GM18861 (cell line): ENCODE measurements around the gene LANCL2.

Experiments
- ATAC-seq: cut with Tn5 transposase; IDR thresholded peaks from one replicate; pipeline ENCODE4 v1.9.1; 2021; ENCODE audit not compliant: unreplicated experiment

The LANCL2 gene

DNA sequence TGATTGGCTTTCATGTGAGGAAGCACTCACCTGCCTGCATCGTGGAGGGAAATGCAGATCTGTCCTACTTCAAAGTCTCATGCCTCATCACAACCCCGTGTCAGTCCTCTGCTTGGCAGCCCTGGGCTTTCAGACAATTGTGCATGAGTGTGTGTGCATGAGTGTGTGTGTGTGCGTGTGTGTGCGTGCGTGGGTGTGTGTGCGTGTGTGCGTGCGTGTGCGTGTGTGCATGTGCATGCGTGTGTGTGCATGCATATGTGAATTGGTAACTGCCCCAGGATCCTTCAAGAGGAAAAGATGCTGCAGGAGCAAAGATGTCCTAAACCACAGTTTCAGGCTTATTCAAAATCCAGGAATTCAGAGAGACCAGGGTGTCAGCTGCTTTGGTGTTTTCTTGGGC lies 71.3 kb downstream of the LANCL2 start:
- no peak for ATAC-seq

DNA sequence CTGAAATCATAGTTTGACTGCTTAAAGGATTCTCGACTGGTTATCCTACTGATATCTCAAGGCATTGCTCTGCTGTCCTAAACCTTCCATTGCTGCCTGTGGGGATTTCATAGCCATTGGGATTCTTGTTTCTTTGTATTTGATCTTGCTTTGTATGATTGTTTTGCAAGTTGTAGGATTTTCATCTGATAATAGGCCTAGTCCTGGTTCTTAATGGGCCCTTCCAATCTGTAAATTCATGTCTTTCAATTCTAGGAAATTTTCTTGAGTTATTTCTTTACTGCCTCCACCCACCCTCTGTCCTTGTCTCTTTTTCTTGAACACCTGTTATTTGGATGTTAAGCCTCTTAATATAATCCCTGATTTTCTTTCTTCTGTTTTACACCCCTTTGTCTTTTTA lies 72.2 kb downstream of the LANCL2 start:
- no peak for ATAC-seq

DNA sequence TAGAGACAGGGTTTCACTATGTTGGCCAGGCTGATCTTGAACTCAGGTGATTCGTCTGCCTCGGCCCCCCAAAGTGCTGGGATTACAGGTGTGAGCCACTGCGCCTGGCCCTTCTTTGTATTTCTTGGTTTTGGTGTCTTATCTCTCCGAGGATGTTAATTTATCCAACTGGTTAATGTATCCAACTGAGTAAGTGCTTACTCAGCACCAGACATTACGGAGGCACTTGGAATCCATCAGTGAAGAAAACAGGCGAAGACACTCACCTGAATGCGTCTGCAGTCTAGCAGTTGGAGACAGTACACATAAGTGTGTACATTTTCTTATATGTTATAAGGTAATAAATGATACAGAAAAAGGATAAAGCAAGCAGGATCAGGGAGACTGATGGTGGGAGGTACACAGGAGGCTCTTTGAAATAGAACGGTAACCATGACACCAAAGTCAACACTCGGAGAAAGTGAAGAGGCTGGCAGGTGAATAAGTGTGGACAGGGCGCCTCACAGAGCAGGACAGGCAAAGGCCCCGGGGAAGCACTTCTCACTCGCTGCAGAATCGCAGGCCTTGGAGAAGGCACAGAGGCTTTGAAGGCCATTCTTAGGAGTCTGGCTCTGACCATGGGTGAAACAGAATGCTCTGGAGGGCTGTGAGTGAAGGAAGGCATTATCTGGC lies 73.1 kb downstream of the LANCL2 start:
- ATAC-seq, result no peak

DNA sequence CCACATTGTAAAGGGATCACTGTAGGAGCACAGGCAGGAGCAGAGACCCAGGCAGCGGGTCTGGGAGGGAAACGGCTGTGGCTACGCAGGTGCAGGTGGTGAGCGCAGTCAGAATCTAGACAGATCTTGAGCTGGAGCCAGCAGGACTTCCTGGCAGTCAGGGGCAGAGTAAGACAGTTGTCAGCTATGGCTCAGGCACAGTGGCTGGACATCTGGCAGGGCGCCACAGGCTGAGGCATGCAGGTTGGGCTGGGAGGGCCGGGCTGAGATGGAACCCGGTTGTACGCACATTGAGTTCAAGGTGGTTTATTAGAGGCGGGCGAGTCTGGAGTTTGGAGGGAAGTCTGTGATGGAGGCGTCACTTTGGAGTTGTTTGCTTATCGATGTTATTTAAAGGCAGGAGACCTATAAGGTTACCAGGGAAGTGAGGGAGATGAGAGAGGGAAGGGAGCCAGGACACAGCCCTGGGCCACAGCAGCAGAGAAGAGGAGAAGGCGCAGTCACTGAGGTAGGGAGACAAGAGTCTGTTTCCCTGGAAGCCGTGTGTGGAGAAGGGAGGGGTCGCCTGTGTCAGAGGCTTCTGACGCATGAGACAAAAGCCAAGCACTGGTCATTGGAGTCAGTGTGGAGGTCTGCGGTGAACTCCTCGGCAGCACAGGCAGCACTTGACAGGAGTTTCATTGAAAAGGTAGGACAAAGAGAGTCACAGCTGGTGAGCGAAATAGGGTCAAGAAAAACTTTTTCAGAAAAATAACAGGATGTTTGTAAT lies 73.8 kb downstream of the LANCL2 start:
- ATAC-seq, result no peak

DNA sequence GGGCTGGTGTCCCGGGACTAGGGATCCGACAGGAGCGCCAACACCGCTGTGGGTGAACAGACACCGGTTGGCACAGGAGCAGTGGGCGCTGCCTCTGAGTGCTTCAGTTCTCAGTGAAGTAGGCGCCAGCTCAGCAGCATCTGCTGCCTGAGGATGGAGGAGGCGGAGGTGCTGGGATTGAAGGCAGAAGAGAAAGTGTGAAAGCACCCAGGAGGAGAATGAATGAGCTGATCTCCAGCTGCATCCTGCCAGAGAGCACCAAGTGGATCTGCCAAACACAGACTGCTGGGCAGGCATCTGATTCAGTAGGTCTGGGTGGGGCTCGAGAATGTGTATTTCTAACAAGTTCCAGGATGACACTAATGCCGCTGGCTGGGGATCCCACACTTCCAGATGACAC lies 74.5 kb downstream of the LANCL2 start:
- ATAC-seq, result no peak

DNA sequence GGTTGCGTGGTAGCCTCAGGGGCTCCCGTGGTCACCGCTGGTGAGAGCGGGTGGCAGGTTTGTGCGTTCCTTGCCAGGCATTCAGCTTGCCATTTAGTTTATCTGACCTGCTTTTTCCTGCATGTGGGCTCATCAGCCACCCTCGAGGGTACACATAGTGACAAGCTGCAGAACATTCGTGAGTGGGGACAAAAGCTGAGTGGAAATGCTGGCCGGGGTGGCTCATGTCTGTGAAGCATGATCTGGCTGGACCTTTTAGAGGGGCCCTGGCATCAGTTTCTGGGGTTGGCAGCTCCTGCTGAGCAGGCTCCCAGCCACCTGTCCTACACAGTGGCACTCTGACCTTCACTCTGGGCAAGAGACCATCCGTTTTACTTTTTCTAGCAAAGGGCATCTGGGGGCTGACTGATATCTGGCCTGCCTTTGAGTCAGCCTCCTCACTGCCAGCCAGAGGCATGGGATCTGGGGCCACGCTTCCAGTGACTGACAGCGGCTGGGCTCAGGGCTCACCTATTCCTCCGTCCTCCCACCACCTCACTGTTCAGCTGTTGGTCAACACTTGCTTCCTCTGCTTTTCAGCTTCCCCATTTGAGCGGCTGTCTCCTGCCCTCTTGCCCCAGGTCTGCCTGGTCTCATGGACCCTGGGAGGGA lies 75.0 kb downstream of the LANCL2 start:
- no peak for ATAC-seq

DNA sequence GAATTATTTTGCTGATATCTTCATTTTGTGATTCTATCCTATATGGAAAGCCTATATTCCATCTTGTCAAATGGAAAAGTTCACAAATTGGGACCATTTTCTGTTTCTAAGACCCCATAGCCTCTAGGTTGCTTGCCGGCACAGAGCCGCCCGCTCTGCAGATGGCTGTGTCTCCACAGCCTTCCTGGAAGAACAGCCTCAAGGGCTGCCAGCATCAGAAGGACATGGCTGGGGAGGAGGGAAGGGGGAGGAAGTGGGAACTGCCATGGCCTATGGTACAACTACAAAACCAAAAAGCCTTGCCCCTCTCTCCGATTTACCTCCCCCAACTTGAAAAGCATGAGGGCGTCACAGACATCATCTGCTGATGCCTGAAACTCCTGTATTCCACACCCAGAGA lies 75.9 kb downstream of the LANCL2 start:
- ATAC-seq, result no peak

DNA sequence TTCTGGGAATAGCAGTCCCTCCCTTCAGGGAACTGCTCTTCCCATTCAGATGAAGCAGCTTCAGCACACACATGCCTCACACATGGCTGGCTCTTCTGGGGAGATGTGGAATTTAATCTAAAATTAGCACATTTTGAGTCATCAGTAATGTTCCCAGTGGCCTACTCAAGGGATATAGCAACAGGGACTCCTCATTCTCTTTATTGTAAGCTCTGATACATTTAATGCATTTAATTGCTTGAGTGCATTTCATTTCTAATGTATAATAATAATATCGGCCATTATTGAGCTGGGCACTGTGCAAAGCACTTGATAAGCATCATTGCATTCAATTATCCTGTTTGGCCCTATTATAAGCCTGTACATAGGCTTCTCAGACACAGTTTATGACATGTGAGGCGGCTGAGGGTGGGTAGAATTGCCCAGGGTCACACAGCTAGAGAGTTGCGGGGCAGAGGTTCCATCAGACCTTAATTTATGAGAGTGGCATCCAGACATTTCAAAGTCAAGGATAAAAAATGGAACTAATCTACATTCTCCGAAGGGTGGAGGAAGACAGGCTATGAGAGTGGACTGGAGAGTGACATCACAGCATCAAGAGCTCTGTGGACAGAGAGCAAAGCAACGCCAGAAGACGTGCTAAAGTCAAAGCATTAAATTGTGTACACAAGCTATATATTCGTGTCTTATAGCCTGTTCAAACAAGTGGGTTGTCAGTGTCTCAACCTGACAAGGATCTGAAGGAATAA lies 76.8 kb downstream of the LANCL2 start:
- no peak for ATAC-seq

DNA sequence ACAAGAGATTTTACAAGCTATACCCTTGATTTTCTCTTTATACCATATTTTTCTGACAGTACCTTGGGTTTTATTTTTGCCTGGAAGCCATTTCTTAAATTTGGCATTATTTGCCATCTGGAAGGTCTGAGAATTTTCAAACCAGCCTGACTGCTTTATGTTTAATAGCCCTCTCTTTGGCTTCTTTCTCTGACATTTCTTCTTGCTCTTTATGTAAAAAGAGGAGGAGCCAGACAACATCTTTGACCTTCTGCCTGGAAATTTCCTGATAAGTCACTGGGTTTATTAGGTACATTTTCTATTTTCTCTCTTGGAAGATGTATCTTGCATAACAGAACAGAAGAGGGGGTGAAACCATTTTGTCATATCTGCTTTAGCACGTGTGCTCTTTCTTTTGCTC lies 79.6 kb downstream of the LANCL2 start:
- ATAC-seq, result no peak

DNA sequence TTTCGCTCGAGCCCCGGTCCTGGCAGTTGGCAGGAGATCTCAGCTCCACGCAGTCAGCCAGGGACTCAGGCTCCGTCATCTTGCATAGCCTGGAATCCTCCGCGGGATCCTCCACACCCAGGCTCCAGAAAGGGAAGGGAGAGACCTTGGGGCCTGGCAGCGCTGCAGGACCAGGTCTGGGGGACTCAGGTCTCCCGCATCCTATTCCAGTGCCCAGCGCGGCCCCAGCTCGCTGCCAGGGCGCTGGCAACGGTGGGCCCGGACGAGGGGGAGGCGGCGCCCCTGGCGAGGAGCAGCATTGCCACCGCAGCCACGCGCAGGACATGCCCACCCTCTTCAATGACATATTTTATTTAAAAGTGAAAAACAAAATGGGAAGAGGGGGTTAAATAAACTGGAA lies 83.4 kb downstream of the LANCL2 start:
- no peak for ATAC-seq

DNA sequence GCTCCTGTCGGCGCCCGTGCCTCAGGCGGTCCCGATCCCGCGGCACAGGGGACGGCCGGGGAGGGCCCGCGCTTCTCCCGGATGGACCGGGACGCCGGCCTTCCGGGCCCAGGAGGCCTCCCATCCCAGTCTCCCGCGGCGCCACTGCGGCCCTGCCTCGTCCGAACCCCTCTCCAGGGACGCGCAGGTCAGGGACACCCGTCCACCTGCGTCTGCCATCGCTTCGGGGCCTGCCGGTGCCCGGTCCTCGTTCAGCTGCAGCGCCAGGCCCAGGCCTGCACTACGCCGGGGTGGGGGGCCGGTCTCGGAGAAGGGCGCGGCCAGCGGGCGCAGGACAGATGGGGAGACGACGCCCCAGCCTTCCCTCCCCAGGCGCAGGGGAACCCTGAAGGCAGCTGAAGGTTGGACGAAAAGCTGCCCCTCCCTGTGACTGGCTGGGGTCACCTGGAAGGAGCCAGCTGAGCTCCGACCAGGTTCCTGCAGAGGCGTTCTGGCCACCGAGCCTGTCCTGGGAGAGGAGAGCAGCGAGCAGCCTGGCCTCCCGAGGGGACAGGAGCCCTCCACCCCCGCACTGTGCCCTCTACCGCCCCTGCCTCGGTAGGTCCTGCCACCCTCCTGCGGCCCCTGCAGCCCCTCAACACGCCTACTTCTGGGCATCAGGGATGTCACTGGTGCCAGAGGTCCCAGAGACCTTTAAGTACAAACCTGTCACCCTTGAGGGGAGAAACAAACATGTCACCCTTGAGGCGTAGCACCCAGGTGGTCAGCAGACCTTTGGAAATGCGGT lies 84.3 kb downstream of the LANCL2 start:
- no peak for ATAC-seq

DNA sequence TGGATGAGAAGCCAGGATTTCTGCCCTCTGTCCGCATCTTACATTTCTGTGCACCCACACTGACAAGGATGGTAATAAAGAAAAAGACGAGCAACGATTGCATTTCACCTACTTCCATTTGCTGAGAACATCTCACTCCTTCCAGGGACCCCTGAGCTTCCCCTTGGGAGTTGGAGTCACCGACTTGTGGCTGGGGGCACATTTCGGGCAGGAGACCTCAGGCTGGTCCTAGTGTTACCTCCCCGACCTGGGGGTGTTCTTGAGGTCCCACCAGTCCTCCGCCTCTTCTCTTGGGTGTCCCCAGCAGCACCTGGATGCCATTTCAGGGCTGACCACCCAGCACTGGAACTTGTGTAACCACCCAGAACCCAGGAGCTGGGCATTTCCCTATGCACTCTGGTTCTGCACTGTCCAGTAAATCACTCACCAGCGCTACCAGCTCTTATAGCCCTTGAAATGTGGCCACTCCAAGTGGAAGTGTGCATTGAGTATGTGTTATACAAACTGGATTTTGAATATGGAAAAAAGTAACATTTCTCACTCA lies 84.9 kb downstream of the LANCL2 start:
- ATAC-seq, result no peak

DNA sequence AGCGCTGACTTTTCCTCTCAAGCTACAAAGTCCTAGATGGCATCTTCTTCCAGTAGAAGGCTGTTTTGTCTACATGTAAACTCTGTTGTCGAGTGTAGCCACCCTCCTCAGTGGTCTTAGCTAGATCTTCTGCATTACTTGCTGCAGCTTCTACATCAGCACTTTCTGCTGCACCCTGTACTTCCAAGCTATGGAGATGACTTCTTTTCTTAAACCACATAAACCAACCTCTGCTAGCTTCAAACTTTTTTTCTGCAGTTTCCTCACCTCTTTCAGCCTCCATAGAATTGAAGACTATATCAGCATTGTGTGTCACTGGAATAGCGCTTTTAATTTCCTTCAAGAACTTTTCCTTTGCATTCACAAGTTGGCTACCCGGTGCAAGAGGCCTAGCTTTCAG lies 87.8 kb downstream of the LANCL2 start:
- ATAC-seq, result no peak

DNA sequence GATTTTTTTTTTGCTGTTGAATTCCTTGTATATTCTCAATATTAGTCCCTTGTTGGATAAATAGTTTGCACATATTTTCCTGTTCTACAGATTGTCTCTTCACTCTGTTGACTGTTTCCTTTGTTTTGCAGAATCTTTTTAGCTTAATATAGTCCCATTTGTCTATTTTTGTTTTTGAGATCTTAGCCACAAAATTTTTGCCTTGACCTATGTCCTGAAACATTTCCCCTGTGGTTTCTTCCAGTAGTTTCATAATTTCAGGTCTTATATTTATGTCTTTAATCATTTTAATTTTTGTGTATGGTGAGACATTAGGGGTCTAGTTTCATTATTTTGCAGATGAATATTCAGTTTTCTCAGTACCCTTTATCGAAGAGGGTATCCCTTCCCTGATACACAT lies 92.7 kb downstream of the LANCL2 start:
- no peak for ATAC-seq

DNA sequence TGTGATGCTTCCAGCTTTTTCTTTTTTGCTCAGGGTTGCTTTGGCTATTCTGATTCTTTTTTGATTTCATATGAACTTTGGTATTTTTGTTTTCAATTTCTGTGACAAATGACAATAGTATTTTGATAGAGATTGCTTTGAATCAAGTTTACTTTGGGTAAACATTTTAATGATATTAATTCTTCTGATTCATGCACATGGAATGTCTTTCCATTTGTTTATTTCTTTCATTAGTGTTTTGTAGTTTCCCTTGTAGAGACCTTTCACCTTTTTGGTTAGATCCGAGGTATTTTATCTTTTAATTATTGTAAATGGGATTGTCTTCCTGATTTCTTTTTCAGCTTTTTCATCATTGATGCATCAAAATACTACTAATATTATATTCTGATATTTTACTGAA lies 93.2 kb downstream of the LANCL2 start:
- no peak for ATAC-seq

DNA sequence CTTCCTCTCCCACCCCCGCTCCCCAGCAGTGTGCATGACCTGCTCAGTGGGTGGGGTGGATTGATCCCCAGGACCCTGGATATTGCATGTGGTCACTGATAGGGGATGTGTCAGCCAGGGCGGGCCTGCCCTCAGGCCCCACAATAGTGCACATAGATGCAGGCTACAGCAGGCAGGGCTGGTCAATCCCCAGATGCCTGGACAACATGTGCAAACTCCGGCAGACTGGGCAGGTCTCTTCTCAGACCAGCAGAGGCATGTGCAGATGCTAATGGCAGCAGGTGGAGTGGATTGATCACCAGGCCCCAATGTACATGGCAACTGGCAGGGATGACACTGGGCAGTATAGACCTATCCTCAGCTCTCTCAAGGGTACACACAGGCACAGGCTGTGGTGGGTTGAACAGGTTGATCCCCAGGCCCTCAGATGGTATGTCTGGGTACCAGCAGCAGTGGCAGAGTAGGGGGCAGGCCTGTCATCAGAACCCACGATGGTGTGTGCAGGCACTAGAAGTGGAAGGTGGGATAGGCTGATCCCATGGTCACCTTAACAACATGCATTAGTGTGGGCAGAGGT lies 98.6 kb downstream of the LANCL2 start:
- ATAC-seq, result no peak

DNA sequence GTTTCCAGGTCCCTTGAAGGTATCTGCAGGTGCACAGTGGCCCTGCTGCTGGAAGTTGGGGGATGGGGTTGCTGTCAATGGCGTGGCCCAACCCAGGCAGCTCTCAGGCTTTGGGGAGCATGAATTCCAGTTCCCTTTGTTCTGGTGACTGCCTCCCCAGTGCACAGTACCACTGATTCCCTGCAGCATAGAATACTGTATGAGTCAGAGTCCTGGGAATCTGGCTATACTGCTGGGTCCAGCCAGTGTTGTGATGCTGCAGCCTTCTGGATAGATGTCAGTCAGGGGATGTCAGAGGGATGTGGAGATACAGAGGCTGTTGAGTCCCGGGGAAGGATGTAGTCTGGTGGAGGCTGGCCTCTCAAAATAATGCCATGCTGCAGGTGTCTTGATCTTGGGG lies 99.3 kb downstream of the LANCL2 start:
- no peak for ATAC-seq

DNA sequence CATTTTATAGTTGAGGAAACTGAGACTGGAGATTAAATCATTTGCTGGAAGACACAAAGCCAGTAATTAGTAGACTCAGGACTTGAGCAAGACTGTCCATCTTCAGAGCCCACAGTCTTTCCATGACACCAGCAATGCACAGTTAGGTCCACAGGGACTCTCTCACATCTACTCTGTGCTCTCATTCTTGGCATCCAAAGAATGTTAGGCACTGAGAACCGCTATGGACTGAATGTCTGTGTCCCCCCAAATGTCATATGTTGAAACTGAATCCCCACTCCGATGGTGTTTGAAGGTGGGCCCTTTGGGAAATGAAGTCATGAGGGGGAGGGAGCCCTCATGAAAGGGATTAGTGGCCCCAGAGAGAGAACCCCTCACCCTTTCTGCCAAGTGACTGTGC lies 100.6 kb downstream of the LANCL2 start:
- ATAC-seq, result no peak

DNA sequence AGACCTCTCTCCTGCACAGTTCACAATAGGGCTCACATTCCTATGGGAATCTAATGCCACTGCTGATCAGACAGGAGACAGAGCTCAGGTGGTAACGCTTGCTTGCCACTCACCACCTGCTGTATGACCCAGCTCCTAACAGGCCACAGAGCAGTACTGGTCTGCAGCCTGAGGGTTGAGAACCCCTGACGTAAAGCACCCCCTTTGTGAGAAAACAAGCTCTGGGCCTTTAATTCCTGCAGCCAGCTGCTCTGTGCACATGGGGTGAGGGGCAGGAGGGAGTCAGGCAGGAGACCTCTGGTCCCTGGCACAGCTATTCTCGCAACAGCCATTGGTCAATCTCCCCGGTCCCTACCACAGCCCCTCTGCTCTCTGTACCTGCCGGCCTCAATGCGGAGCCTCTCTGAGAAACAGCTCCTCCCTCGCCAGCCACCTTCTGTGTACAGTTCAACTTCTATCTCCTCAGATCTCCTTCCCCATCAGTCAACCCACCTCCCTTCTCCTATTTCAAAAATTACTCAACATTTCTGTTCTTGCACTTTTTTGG lies 102.0 kb downstream of the LANCL2 start:
- no peak for ATAC-seq

DNA sequence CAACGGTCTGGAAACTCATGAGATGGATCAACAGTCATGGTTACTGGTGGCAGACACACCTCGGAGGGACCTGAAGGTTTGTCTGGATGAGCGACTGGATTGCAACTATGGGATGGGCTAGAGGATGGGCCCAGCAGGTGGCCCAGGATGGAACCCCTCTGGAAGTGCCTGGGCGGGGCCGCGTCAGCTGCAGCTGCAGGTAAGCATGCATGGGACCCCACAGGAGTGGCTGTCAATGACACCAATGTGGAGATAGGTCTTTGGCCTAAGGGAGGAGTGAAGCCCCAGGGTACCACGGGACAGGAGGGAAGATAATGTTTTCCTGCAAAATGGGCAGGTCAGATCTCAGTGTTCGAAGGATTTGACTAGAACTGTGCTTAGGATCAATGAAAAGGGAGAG lies 103.4 kb downstream of the LANCL2 start:
- ATAC-seq, result no peak
